ENCODE data around the gene TRIM59. TPM values are rescaled to one million over a fixed set of nuclear protein-coding genes. Genes with fewer than 3 reads are reported as not detected.

TRIM59 gene
- total and polyA plus RNA-seq, 9 of the 15 experiments (the other 6 are each of a cell fraction or from before 2014, with no cell fraction given), result 16.8 to 101 (median 34.8) TPM

- TF ChIP-seq RREB1 (CRISPR knock-in tag; IDR thresholded peaks at IDR 0.05) (peak; percentile 95; the same call in 1 of the 2 replicates), NFIC (IDR thresholded peaks at IDR 0.05) (peak; percentile 18; the same call in 1 of the 2 replicates), FOXK2 (conservative IDR thresholded peaks at IDR 0.05 in 1 of 2, IDR thresholded peaks at IDR 0.05 in 1 of 2; ENCODE audit: low read depth in 2 of 2) (peak in 1 of 2 experiments; percentile 53; a peak in 1 of 4 replicates), MNT (conservative IDR thresholded peaks at IDR 0.05) (peak; percentile 42 to 75; a peak in 3 of 4 replicates), GTF2F1 (IDR thresholded peaks at IDR 0.05; ENCODE audit: low read depth, low read length) (peak; percentile 48; the same call in 1 of the 2 replicates), PHF8 (IDR thresholded peaks at IDR 0.05; ENCODE audit: borderline replicate concordance, low read length) (peak; percentile 72; the same call in 1 of the 2 replicates), NFRKB (IDR thresholded peaks at IDR 0.05; ENCODE audit: low read depth) (peak; percentile 94), RCOR1 (IDR thresholded peaks at IDR 0.05; ENCODE audit: borderline replicate concordance in 1 of 2, low read depth in 2 of 2, low read length in 2 of 2) (peak in 1 of 2 experiments; percentile 69; a peak in 2 of 4 replicates), ZBTB12 (CRISPR knock-in tag; IDR thresholded peaks at IDR 0.05) (peak; percentile 82), CXXC5 (CRISPR knock-in tag; IDR thresholded peaks at IDR 0.05) (peak; percentile 66; the same call in 1 of the 2 replicates)
- TF ChIP-seq, protein P1, sequence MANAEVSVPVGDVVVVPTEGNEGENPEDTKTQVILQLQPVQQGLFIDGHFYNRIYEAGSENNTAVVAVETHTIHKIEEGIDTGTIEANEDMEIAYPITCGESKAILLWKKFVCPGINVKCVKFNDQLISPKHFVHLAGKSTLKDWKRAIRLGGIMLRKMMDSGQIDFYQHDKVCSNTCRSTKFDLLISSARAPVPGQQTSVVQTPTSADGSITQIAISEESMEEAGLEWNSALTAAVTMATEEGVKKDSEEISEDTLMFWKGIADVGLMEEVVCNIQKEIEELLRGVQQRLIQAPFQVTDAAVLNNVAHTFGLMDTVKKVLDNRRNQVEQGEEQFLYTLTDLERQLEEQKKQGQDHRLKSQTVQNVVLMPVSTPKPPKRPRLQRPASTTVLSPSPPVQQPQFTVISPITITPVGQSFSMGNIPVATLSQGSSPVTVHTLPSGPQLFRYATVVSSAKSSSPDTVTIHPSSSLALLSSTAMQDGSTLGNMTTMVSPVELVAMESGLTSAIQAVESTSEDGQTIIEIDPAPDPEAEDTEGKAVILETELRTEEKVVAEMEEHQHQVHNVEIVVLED (CRISPR knock-in tag; IDR thresholded peaks at IDR 0.05), result 0 out of 2 replicates have a peak, but pooled peaks have one; percentile 44
- TF ChIP-seq, protein P2, sequence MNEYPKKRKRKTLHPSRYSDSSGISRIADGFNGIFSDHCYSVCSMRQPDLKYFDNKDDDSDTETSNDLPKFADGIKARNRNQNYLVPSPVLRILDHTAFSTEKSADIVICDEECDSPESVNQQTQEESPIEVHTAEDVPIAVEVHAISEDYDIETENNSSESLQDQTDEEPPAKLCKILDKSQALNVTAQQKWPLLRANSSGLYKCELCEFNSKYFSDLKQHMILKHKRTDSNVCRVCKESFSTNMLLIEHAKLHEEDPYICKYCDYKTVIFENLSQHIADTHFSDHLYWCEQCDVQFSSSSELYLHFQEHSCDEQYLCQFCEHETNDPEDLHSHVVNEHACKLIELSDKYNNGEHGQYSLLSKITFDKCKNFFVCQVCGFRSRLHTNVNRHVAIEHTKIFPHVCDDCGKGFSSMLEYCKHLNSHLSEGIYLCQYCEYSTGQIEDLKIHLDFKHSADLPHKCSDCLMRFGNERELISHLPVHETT (CRISPR knock-in tag; conservative IDR thresholded peaks at IDR 0.05 in 1 of 2, IDR thresholded peaks at IDR 0.05 in 1 of 2), result peak in 1 of 2 experiments; percentile 71; a peak in 1 of 4 replicates
These were observed 50.2 kb downstream of the TRIM59 start, which contains the start of the genes IFT80 and SMC4 (continued) for GRCh38 chr3:160399125-160400029.
